ENCODE measurements around the gene SRP19. TPM values are rescaled to one million over a fixed set of nuclear protein-coding genes. Genes with fewer than 3 reads are reported as not detected.
A peak's percentile ranks its signal among the peaks of the same experiment; 100 is the strongest.

SRP19 gene
- total RNA-seq, 1 donor from 2014 or later: 174 TPM

GRCh38 chr5:112863549-112863948, 2.5 kb downstream of the SRP19 start:
- H3K4me1 Mint-ChIP-seq: peaks cover 20% of the 10 kb centered on the region
- Histone ChIP-seq H3K9ac (no peak overlapping the region), H3K4me1 (peaks cover 9% of the 10 kb centered on the region), H3K9me3 (ENCODE audit: low read depth) (no peaks in the 10 kb centered on the region), H3K4me3 (no peak overlapping the region), H3K27me3 (peaks cover 3% of the 10 kb centered on the region), H4K20me1 (ENCODE audit: low read depth) (peaks cover 13% of the 10 kb centered on the region), H3F3A (ENCODE audit: low read depth) (peaks cover 11% of the 10 kb centered on the region), H2AFZ (replicated peaks) (no peak overlapping the region), H3K36me3 (peaks cover 25% of the 10 kb centered on the region), H3K4me2 (no peak overlapping the region), H3K79me2 (ENCODE audit: low read depth) (peaks cover 52% of the 10 kb centered on the region), H3K27ac (no peak overlapping the region)
- no peak for TF ChIP-seq EZH2phosphoT487 (IDR thresholded peaks at IDR 0.05)
- TF ChIP-seq, protein P1, sequence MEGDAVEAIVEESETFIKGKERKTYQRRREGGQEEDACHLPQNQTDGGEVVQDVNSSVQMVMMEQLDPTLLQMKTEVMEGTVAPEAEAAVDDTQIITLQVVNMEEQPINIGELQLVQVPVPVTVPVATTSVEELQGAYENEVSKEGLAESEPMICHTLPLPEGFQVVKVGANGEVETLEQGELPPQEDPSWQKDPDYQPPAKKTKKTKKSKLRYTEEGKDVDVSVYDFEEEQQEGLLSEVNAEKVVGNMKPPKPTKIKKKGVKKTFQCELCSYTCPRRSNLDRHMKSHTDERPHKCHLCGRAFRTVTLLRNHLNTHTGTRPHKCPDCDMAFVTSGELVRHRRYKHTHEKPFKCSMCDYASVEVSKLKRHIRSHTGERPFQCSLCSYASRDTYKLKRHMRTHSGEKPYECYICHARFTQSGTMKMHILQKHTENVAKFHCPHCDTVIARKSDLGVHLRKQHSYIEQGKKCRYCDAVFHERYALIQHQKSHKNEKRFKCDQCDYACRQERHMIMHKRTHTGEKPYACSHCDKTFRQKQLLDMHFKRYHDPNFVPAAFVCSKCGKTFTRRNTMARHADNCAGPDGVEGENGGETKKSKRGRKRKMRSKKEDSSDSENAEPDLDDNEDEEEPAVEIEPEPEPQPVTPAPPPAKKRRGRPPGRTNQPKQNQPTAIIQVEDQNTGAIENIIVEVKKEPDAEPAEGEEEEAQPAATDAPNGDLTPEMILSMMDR (IDR thresholded peaks at IDR 0.05): no peak
- H3K4me3 Mint-ChIP-seq: peak overlapping the region; percentile 57
- no peak overlapping the region for H3K27ac Mint-ChIP-seq
- H3K9me3 Mint-ChIP-seq: no peaks in the 10 kb centered on the region
- H3K36me3 Mint-ChIP-seq: peaks cover 9% of the 10 kb centered on the region
- H3K27me3 Mint-ChIP-seq (ENCODE audit: insufficient read depth, low read depth): peaks cover 5% of the 10 kb centered on the region
- DNase-seq (ENCODE audit: low spot score): no peak

DNA sequence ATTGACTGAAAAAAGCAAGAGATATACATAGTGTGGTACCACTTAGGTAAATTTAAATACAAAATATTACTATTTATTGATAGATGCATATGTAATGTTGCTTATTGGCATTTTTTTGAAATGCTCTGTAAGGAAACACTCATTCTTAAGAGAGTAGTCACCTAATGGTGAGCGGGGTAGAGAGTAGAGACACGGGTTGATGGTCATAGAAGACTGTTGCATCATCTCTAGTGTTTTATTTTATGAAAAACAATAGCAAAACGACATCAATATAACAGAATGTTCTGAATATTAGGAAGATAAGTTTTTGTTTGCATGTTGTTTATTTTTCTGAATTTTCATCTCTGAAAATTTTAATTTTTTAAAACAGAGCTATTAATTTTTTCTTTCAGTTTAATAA, 4.0 kb downstream of the SRP19 start:
- Mint-ChIP-seq H3K36me3 (peaks cover 14% of the 10 kb centered on the region), H3K9me3 (no peaks in the 10 kb centered on the region), H3K27ac (no peak overlapping the region), H3K4me1 (peaks cover 20% of the 10 kb centered on the region), H3K4me3 (no peak overlapping the region), H3K27me3 (ENCODE audit: insufficient read depth, low read depth) (peaks cover 4% of the 10 kb centered on the region)
- peaks cover 52% of the 10 kb centered on the region for H3K79me2 ChIP-seq (ENCODE audit: low read depth)
- H3K27ac ChIP-seq: no peak overlapping the region
- H3K9me3 ChIP-seq (ENCODE audit: low read depth): no peaks in the 10 kb centered on the region
- no peaks in the 10 kb centered on the region for H3K27me3 ChIP-seq
- H3K4me2 ChIP-seq: no peak overlapping the region
- no peak overlapping the region for H3K4me3 ChIP-seq
- peaks cover 25% of the 10 kb centered on the region for H3K36me3 ChIP-seq
- peaks cover 9% of the 10 kb centered on the region for H3K4me1 ChIP-seq
- peaks cover 11% of the 10 kb centered on the region for H3F3A ChIP-seq (ENCODE audit: low read depth)
- H4K20me1 ChIP-seq (ENCODE audit: low read depth): peaks cover 13% of the 10 kb centered on the region
- H3K9ac ChIP-seq: no peak overlapping the region
- DNase-seq (ENCODE audit: low spot score): no peak
- no peak overlapping the region for H2AFZ ChIP-seq (replicated peaks)
- TF ChIP-seq EZH2phosphoT487 (IDR thresholded peaks at IDR 0.05) (no peak), EZH2 (IDR thresholded peaks at IDR 0.05) (no peak)
- TF ChIP-seq, protein P1 (IDR thresholded peaks at IDR 0.05): no peak

DNA sequence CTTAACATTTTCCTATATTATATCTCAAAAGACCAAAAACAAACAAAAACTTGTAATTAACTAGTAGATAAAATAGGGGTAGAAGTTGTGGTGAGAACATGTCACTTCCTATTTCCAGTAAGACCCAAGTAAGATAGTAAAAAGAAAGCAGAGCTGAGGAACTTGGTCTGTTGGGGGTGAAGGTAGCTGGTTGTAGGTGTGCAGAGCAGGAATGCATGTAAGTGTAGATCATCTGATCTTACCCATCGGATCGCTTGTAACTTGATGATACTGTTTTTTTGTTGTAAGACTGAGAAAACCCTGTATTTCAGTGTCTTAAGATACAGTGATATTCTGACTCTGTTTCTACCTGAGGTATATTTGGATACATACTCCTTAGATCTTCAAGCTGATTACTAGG, 5.7 kb downstream of the SRP19 start:
- Histone ChIP-seq H3K9me3 (ENCODE audit: low read depth) (no peaks in the 10 kb centered on the region), H3K4me2 (no peak overlapping the region), H3K79me2 (ENCODE audit: low read depth) (peaks cover 41% of the 10 kb centered on the region), H3K36me3 (peaks cover 25% of the 10 kb centered on the region), H3K9ac (no peak overlapping the region), H4K20me1 (ENCODE audit: low read depth) (peaks cover 12% of the 10 kb centered on the region), H2AFZ (replicated peaks) (no peak overlapping the region), H3K4me3 (no peak overlapping the region), H3K27ac (no peak overlapping the region), H3K4me1 (peaks cover 9% of the 10 kb centered on the region), H3K27me3 (no peaks in the 10 kb centered on the region), H3F3A (ENCODE audit: low read depth) (peaks cover 2% of the 10 kb centered on the region)
- TF ChIP-seq EZH2 (IDR thresholded peaks at IDR 0.05) (no peak), EZH2phosphoT487 (IDR thresholded peaks at IDR 0.05) (no peak)
- TF ChIP-seq, protein P1 (IDR thresholded peaks at IDR 0.05): no peak
- Mint-ChIP-seq H3K4me3 (no peak overlapping the region), H3K27me3 (ENCODE audit: insufficient read depth, low read depth) (peaks cover 5% of the 10 kb centered on the region), H3K9me3 (no peaks in the 10 kb centered on the region), H3K27ac (no peak overlapping the region), H3K4me1 (peaks cover 13% of the 10 kb centered on the region), H3K36me3 (peaks cover 17% of the 10 kb centered on the region)
- DNase-seq (ENCODE audit: low spot score): no peak

Data from neural progenitor cell (in vitro differentiated cells).